Endothelial cell of umbilical vein (primary cell): ENCODE data around the gene ERGIC2.

Experiments used
- EZH2 ChIP-seq: IDR thresholded peaks from 2 replicates; pipeline ENCODE4 v1.6.1; 2012; ENCODE audit warnings: borderline replicate concordance, low read depth, mild to moderate bottlenecking, moderate library complexity, low read length, inconsistent platforms; ENCODE audit not compliant: severe bottlenecking
- GATA2 ChIP-seq: IDR thresholded peaks from 2 replicates; pipeline ENCODE4 v1.7.0; 2011; ENCODE audit warnings: low read depth, mild to moderate bottlenecking, moderate library complexity, mixed read lengths, low read length; ENCODE audit not compliant: insufficient read length, insufficient read depth
- POLR2A ChIP-seq: IDR thresholded peaks from 2 replicates; pipeline ENCODE4 v1.6.1; 2012; ENCODE audit warnings: low read depth, mild to moderate bottlenecking, control low read depth, low read length
- POLR2AphosphoS5 ChIP-seq: IDR thresholded peaks from 2 replicates; pipeline ENCODE4 v1.6.1; 2012; ENCODE audit warnings: low read depth, mild to moderate bottlenecking, control low read depth, low read length, moderate library complexity; ENCODE audit not compliant: insufficient read depth
- TF ChIP-seq, protein P1 (sequence below), 2 donors: IDR thresholded peaks; 1 replicate in 1 of 2; 2 replicates in 1 of 2; pipeline ENCODE4 v1.5.1; 2011; ENCODE audit warnings: low read length in 2 of 2, mild to moderate bottlenecking in 2 of 2, moderate library complexity in 2 of 2, control low read depth in 1 of 2, inconsistent platforms in 1 of 2, low read depth in 1 of 2; ENCODE audit not compliant: insufficient read depth in 1 of 2; ENCODE audit errors: extremely low read depth in 1 of 2
- TF ChIP-seq, protein P2 (sequence below): IDR thresholded peaks from 2 replicates; pipeline ENCODE4 v1.6.1; 2011; ENCODE audit not compliant: insufficient read depth, insufficient read length

DNA sequence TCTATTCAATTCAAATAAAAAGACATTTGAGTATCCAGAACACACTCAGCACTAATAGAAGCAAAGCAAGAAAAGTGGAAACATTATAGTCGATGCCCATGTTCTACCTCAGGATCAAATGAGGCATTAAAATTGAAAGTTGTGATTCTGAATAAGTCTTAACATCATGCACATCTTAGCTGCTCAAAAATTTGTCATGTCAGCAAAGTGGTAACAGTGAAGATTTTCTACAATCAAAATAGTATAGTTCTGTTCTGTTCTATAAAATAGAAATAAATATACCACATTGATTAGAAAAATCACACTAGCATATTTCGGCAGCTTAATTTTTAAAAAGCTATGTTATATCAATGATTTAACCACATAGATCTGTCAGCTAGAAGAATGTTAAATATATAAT is 74.7 kb downstream of the ERGIC2 start:
- TF ChIP-seq POLR2A = no peak
- TF ChIP-seq, protein P1, sequence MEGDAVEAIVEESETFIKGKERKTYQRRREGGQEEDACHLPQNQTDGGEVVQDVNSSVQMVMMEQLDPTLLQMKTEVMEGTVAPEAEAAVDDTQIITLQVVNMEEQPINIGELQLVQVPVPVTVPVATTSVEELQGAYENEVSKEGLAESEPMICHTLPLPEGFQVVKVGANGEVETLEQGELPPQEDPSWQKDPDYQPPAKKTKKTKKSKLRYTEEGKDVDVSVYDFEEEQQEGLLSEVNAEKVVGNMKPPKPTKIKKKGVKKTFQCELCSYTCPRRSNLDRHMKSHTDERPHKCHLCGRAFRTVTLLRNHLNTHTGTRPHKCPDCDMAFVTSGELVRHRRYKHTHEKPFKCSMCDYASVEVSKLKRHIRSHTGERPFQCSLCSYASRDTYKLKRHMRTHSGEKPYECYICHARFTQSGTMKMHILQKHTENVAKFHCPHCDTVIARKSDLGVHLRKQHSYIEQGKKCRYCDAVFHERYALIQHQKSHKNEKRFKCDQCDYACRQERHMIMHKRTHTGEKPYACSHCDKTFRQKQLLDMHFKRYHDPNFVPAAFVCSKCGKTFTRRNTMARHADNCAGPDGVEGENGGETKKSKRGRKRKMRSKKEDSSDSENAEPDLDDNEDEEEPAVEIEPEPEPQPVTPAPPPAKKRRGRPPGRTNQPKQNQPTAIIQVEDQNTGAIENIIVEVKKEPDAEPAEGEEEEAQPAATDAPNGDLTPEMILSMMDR (IDR thresholded peaks at IDR 0.05; ENCODE audit: extremely low read depth in 1 of 2, insufficient read depth in 1 of 2, low read depth in 1 of 2, low read length in 2 of 2) = no peak
- TF ChIP-seq, protein P2, sequence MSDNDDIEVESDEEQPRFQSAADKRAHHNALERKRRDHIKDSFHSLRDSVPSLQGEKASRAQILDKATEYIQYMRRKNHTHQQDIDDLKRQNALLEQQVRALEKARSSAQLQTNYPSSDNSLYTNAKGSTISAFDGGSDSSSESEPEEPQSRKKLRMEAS = no peak
- TF ChIP-seq POLR2AphosphoS5 = no peak
- TF ChIP-seq EZH2 = no peak
- no peak for TF ChIP-seq GATA2
